SK-N-SH (cell line): ENCODE measurements around the gene RALBP1. TPM values are rescaled to one million over a fixed set of nuclear protein-coding genes. Genes with fewer than 3 reads are reported as not detected.

Source experiments
- CTCF ChIA-PET: fragments of 300-600, 350-600 bp; formaldehyde crosslinking; extraction: SDS; loops from one replicate; lab custom pipeline; 2021; lab: Yijun Ruan, JAX
- POLR2A ChIA-PET: fragments of 350-600 bp; sonication (Branson Sonifier 250); formaldehyde crosslinking; extraction: SDS; loops from one replicate; lab custom pipeline; 2020; ENCODE audit warnings: antibody characterized with exemption, inconsistent platforms; lab: Yijun Ruan, JAX
- DNase-seq: peaks from one replicate; pipeline ENCODE4 v3.0.0; 2012
- H2AFZ ChIP-seq: fragments of 200-600 bp; sonication (generic); 2 replicates; pipeline ENCODE4 v1.8.1; 2016; ENCODE audit warnings: antibody characterized with exemption, mild to moderate bottlenecking, low read depth
- H3F3A ChIP-seq: fragments of 200-600 bp; sonication (generic); replicated peaks from 2 replicates; pipeline ENCODE3; 2016; ENCODE audit warnings: antibody characterized with exemption, mild to moderate bottlenecking; ENCODE audit not compliant: insufficient read depth
- H3K27ac ChIP-seq, 2 experiments: fragments of 200-500 bp in 1 of 2; fragments of 200-600 bp in 1 of 2; sonication (Bioruptor generic) in 1 of 2; sonication (generic), shearing (Covaris generic) in 1 of 2; 2 replicates each; pipeline versions ENCODE4 v1.5.1 to v1.6.1; 2014 to 2016; ENCODE audit warnings: low read depth in 2 of 2, inconsistent platforms in 1 of 2, low read length in 1 of 2, mild to moderate bottlenecking in 1 of 2, mixed read lengths in 1 of 2
- H3K27me3 ChIP-seq: fragments of 200-600 bp; sonication (generic), shearing (Covaris generic); 2 replicates; pipeline ENCODE4 v1.6.1; 2016; ENCODE audit warnings: mixed run types; ENCODE audit not compliant: insufficient read depth
- H3K36me3 ChIP-seq, 2 experiments: fragments of 200-500 bp in 1 of 2; fragments of 200-600 bp in 1 of 2; sonication (Bioruptor generic) in 1 of 2; sonication (generic) in 1 of 2; replicated peaks in 1 of 2; 2 replicates each; pipeline versions ENCODE3 to v1.5.1; 2014 to 2016; ENCODE audit warnings: low read length in 1 of 2, mild to moderate bottlenecking in 1 of 2; ENCODE audit not compliant: insufficient read depth in 2 of 2, control insufficient read depth in 1 of 2
- H3K4me1 ChIP-seq, 2 experiments: fragments of 200-500 bp in 1 of 2; fragments of 200-600 bp in 1 of 2; sonication (Bioruptor generic) in 1 of 2; sonication (generic), shearing (Covaris generic) in 1 of 2; 2 replicates each; pipeline versions ENCODE4 v1.5.1 to v1.6.1; 2014 to 2016; ENCODE audit warnings: low read depth in 1 of 2, low read length in 1 of 2, mixed run types in 1 of 2; ENCODE audit not compliant: insufficient read depth in 2 of 2, control insufficient read depth in 1 of 2
- H3K4me2 ChIP-seq: fragments of 200-600 bp; sonication (generic), shearing (Covaris generic); 2 replicates; pipeline ENCODE4 v1.6.1; 2017; ENCODE audit warnings: mixed run types
- H3K4me3 ChIP-seq, 2 experiments: fragments of 200-500 bp in 1 of 2; fragments of 200-600 bp in 1 of 2; sonication (Bioruptor generic) in 1 of 2; sonication (generic), shearing (Covaris generic) in 1 of 2; 2 replicates each; pipeline versions ENCODE4 v1.5.1 to v1.8.1; 2014 to 2016; ENCODE audit warnings: low read depth in 2 of 2, inconsistent platforms in 1 of 2, low read length in 1 of 2, mild to moderate bottlenecking in 1 of 2, mixed read lengths in 1 of 2, moderate library complexity in 1 of 2
- H3K79me2 ChIP-seq: fragments of 200-600 bp; sonication (generic); 2 replicates; pipeline ENCODE4 v1.8.1; 2017; ENCODE audit warnings: mild to moderate bottlenecking; ENCODE audit not compliant: insufficient read depth
- H3K9ac ChIP-seq: fragments of 200-600 bp; sonication (generic); 2 replicates; pipeline ENCODE4 v1.6.1; 2017; ENCODE audit warnings: mixed run types
- H3K9me2 ChIP-seq: fragments of 200-600 bp; sonication (generic); 2 replicates; pipeline ENCODE4 v1.6.1; 2017; ENCODE audit warnings: mixed run types
- H3K9me3 ChIP-seq: fragments of 200-600 bp; sonication (generic); 2 replicates; pipeline ENCODE4 v1.6.1; 2017; ENCODE audit warnings: mixed run types, mild to moderate bottlenecking, moderate library complexity
- H4K20me1 ChIP-seq: fragments of 200-600 bp; sonication (generic); 2 replicates; pipeline ENCODE4 v1.6.1; 2017; ENCODE audit warnings: mild to moderate bottlenecking, mixed run types; ENCODE audit not compliant: insufficient read depth
- CTCF ChIP-seq: fragments of 200-600 bp; sonication (generic); IDR thresholded peaks from 2 replicates; pipeline ENCODE4 v1.6.1; 2017; ENCODE audit warnings: antibody characterized with exemption, mild to moderate bottlenecking, moderate library complexity
- FOSL2 ChIP-seq: IDR thresholded peaks from 2 replicates; pipeline ENCODE4 v1.4.0; 2012; ENCODE audit warnings: low read depth, mild to moderate bottlenecking, moderate library complexity, borderline replicate concordance
- FOXM1 ChIP-seq: IDR thresholded peaks from 2 replicates; pipeline ENCODE4 v1.4.0; 2012; ENCODE audit warnings: low read depth, mild to moderate bottlenecking
- GABPA ChIP-seq: IDR thresholded peaks from 2 replicates; pipeline ENCODE4 v1.4.0; 2012; ENCODE audit warnings: low read depth, mild to moderate bottlenecking
- NFIC ChIP-seq: IDR thresholded peaks from 2 replicates; pipeline ENCODE4 v1.4.0; 2012; ENCODE audit warnings: borderline replicate concordance
- NRF1 ChIP-seq: IDR thresholded peaks from 2 replicates; pipeline ENCODE4 v1.6.1; 2012; ENCODE audit warnings: low read depth, mild to moderate bottlenecking, low read length
- RAD21 ChIP-seq: IDR thresholded peaks from 2 replicates; pipeline ENCODE4 v1.6.1; 2012; ENCODE audit warnings: mild to moderate bottlenecking, low read length
- RCOR1 ChIP-seq: fragments of 150-350 bp; IDR thresholded peaks from 2 replicates; pipeline ENCODE4 v1.6.1; 2017; ENCODE audit warnings: antibody characterized with exemption, low read length
- RFX5 ChIP-seq: IDR thresholded peaks from 2 replicates; pipeline ENCODE4 v1.6.1; 2012; ENCODE audit warnings: mild to moderate bottlenecking, improper control_type of control experiment, low read length
- SMC3 ChIP-seq: IDR thresholded peaks from 2 replicates; pipeline ENCODE4 v1.6.1; 2012; ENCODE audit warnings: low read depth, low read length, improper control_type of control experiment
- TEAD4 ChIP-seq: IDR thresholded peaks from 2 replicates; pipeline ENCODE4 v1.4.0; 2012; ENCODE audit warnings: mild to moderate bottlenecking, borderline replicate concordance; ENCODE audit not compliant: insufficient read depth
- WGBS: methylation state at CpG from one replicate; pipeline ENCODE4 v1.1.6; 2017; ENCODE audit warnings: low lambda C conversion rate; 5-methylcytosine and 5-hydroxymethylcytosine counted together
- polyA plus RNA-seq, 3 experiments: library from polyadenylated mRNA; depleted of rRNA; stranded (reverse); fragments of >200 nt; gene quantifications; 2 replicates each; pipeline ENCODE4 v1.2.3, GENCODE V29; 2012

RALBP1 gene
- polyA plus RNA-seq, 1 of the 3 experiments (the other 2 are of a cell fraction): 43.8 TPM

GRCh38 chr18:9561759-9562158 is 86.4 kb downstream of the RALBP1 start:
- TF ChIP-seq RAD21 (no peak), NFIC (no peak), FOSL2 (no peak), CTCF (no peak), FOXM1 (no peak), RFX5 (no peak)
- TF ChIP-seq, all 33 proteins: peak for 0
- ChIA-PET POLR2A (no interaction called here), CTCF (interaction anchor here (0.9 to 2.7 kb wide), 2 partner anchors 9 to 45 kb away, joined by 3 to 10 read pairs; no protein-coding TSS in a partner anchor)
- H3K79me2 ChIP-seq: 0 out of 2 replicates have a peak, but pooled peaks cover 2% of the 10 kb centered on the region
- H3F3A ChIP-seq: peaks cover 3% of the 10 kb centered on the region
- H3K4me3 ChIP-seq: no peak overlapping the region
- H3K27ac ChIP-seq: no peak overlapping the region
- 92% methylated on average over 2 of the region's 2 CpGs for WGBS
- no peak overlapping the region for H2AFZ ChIP-seq
- H3K27me3 ChIP-seq: no peaks in the 10 kb centered on the region
- H3K4me1 ChIP-seq: no peaks in the 10 kb centered on the region
- H3K4me2 ChIP-seq: no peak overlapping the region
- H3K36me3 ChIP-seq: peaks cover 58 to 86% of the 10 kb centered on the region in 2 experiments
- no peak overlapping the region for H3K9ac ChIP-seq
- no peaks in the 10 kb centered on the region for H4K20me1 ChIP-seq
- H3K9me3 ChIP-seq: no peaks in the 10 kb centered on the region
- no peak for DNase-seq
- no peaks in the 10 kb centered on the region for H3K9me2 ChIP-seq

GRCh38 chr18:9562584-9562983 is 87.3 kb downstream of the RALBP1 start:
- H3K36me3 ChIP-seq: peaks cover 53 to 86% of the 10 kb centered on the region in 2 experiments
- H3K9ac ChIP-seq: no peak overlapping the region
- CTCF ChIA-PET: interaction anchor here (0.9 to 2.7 kb wide), 2 partner anchors 10 to 46 kb away, joined by 3 to 10 read pairs; no protein-coding TSS in a partner anchor
- DNase-seq: no peak
- 100% methylated on average over 4 of the region's 4 CpGs for WGBS
- H3K4me3 ChIP-seq: no peak overlapping the region
- H3K79me2 ChIP-seq: peaks cover 10% of the 10 kb centered on the region; the same call in 1 of the 2 replicates
- TF ChIP-seq TEAD4: no peak
- TF ChIP-seq RCOR1: no peak
- no peak for TF ChIP-seq SMC3
- no peak for TF ChIP-seq GABPA
- no peak for TF ChIP-seq NRF1
- TF ChIP-seq, all 33 proteins: peak for 0
- no peak overlapping the region for H3K27ac ChIP-seq
- no peaks in the 10 kb centered on the region for H3K27me3 ChIP-seq
- H3K9me3 ChIP-seq: no peaks in the 10 kb centered on the region
- H3F3A ChIP-seq: peaks cover 3% of the 10 kb centered on the region
- H4K20me1 ChIP-seq: no peaks in the 10 kb centered on the region
- no peaks in the 10 kb centered on the region for H3K4me1 ChIP-seq
- H3K4me2 ChIP-seq: no peak overlapping the region
- H3K9me2 ChIP-seq: no peaks in the 10 kb centered on the region
- no peak overlapping the region for H2AFZ ChIP-seq
- POLR2A ChIA-PET: no interaction called here
